WERI-Rb-1 (cell line): ENCODE data around the gene CAMTA1.

Experiments used
- DNase-seq: peaks from one replicate; pipeline ENCODE4 v3.0.0-alpha.2; 2020
- H3K27ac ChIP-seq: fragments of 250-450 bp; sonication (Bioruptor Pico); 2 replicates; pipeline ENCODE4 v1.5.1; 2020; ENCODE audit warnings: mild to moderate bottlenecking, moderate library complexity
- H3K27me3 ChIP-seq: fragments of 250-450 bp; sonication (Bioruptor Pico); 2 replicates; pipeline ENCODE4 v1.5.1; 2021; ENCODE audit warnings: mild to moderate bottlenecking, low read depth, moderate library complexity; ENCODE audit not compliant: insufficient read depth, severe bottlenecking
- H3K36me3 ChIP-seq: fragments of 250-450 bp; sonication (Bioruptor Pico); 2 replicates; pipeline ENCODE4 v1.5.1; 2020; ENCODE audit warnings: mild to moderate bottlenecking, moderate library complexity
- H3K4me3 ChIP-seq: 2 replicates; pipeline ENCODE4 v1.5.1; 2011; ENCODE audit warnings: low read depth, mild to moderate bottlenecking, control low read depth, low read length
- H3K9me3 ChIP-seq: fragments of 250-450 bp; sonication (Bioruptor Pico); 2 replicates; pipeline ENCODE4 v1.5.1; 2021; ENCODE audit warnings: mild to moderate bottlenecking, moderate library complexity; ENCODE audit not compliant: severe bottlenecking
- TF ChIP-seq, protein P1 (sequence below): IDR thresholded peaks from 2 replicates; pipeline ENCODE4 v1.5.1; 2011; ENCODE audit warnings: low read depth, mild to moderate bottlenecking, control low read depth, inconsistent platforms, low read length

Gene CAMTA1

GRCh38 chr1:6874298-6874697, 89.0 kb downstream of the CAMTA1 start:
- peaks cover 17% of the 10 kb centered on the region for H3K36me3 ChIP-seq

DNA sequence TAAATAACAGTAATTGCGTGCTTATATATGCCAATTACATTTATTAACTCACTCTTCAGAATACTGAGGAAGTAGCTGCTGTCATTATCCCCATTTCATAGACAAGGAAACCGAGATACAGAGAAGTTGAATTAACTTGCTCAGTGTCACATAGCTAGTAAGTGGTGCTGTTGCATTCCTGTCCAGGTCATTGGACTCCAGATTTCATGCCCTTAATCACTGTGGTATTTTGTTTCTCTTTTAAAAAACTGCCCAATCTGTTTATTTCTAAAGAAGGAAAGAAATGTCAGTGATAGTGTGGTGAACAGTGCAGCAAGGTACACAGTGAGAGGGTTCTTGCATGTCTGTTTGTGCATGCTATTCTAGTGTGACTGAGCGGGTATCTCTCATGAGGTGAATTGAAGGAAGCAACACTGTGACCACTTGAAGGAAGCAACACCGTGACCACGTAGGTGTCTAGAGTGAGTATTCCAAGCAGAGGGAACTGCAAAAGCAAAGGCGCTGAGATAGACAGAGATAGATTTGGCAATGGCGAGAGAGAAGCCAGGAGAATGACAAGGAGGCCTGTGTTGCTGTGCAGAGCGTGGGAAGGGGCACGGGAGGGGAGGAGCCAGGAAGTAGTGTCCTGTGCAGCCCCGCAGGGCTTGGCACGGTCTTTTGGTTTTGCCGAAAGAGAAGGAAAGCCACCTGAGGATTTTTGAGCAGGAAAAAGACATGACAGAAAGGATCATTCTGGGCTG, 95.9 kb downstream of the CAMTA1 start:
- TF ChIP-seq, protein P1, sequence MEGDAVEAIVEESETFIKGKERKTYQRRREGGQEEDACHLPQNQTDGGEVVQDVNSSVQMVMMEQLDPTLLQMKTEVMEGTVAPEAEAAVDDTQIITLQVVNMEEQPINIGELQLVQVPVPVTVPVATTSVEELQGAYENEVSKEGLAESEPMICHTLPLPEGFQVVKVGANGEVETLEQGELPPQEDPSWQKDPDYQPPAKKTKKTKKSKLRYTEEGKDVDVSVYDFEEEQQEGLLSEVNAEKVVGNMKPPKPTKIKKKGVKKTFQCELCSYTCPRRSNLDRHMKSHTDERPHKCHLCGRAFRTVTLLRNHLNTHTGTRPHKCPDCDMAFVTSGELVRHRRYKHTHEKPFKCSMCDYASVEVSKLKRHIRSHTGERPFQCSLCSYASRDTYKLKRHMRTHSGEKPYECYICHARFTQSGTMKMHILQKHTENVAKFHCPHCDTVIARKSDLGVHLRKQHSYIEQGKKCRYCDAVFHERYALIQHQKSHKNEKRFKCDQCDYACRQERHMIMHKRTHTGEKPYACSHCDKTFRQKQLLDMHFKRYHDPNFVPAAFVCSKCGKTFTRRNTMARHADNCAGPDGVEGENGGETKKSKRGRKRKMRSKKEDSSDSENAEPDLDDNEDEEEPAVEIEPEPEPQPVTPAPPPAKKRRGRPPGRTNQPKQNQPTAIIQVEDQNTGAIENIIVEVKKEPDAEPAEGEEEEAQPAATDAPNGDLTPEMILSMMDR: no peak
- Histone ChIP-seq H3K36me3 (peaks cover 6% of the 10 kb centered on the region), H3K4me3 (no peak overlapping the region), H3K27ac (no peak overlapping the region), H3K27me3 (no peaks in the 10 kb centered on the region), H3K9me3 (no peaks in the 10 kb centered on the region)
- no peak for DNase-seq

More at GRCh38 chr1:6874298-6874697, 89.0 kb downstream of the CAMTA1 start:
- TF ChIP-seq, protein P1: no peak
- no peaks in the 10 kb centered on the region for H3K9me3 ChIP-seq
- no peaks in the 10 kb centered on the region for H3K27me3 ChIP-seq
- DNase-seq: no peak
- no peak overlapping the region for H3K27ac ChIP-seq
- no peak overlapping the region for H3K4me3 ChIP-seq

DNA sequence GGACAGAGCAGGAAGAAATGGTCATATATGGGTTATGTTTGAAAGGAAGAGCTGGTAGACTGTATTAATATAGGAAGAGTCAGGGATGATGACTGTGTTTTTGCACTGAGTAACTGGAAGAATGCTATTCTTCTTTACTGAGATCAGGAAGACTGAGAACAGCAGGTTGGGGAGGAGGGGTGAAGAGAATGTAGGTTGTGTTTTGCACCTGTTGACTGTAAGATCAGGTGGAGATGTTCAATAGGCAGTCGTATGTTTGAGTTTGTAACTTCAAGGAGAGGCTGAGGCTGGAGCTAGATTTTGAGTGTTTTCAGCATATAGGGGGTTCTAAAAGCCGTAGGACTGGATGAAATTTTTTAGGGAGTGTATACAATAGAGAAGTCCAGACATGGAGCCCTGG, 97.2 kb downstream of the CAMTA1 start:
- no peaks in the 10 kb centered on the region for H3K27me3 ChIP-seq
- H3K9me3 ChIP-seq: no peaks in the 10 kb centered on the region
- H3K36me3 ChIP-seq: no peaks in the 10 kb centered on the region; the same call in 1 of the 2 replicates
- no peak overlapping the region for H3K27ac ChIP-seq
- H3K4me3 ChIP-seq: no peak overlapping the region
- DNase-seq: no peak
- TF ChIP-seq, protein P1: no peak

DNA sequence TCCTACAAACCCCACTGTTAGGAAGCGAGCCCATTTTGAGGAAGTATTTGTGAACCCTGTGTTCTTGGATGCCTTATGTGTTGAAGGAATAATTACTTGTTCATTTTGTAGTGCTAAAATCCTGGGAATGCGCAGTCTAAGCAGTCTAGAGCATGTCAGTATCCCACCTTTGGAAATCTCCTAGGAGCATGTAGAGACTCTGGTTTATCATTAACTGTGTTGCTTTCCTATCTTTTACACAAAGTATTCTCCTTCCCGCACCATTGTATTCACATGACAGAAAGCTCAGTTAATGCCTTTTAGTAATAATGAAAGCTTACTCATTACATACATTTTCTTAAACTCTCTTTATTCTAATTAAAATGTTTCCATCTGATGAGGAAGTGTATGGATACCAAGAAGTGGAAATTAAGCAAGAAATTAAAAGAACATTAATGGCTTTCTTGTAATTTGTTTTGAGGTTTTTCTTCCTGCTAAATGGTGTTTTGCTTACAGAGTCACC, 99.4 kb downstream of the CAMTA1 start:
- no peak for DNase-seq

GRCh38 chr1:6885426-6885825, 100.2 kb downstream of the CAMTA1 start:
- DNase-seq: no peak
- no peaks in the 10 kb centered on the region; the same call in 1 of the 2 replicates for H3K36me3 ChIP-seq
- TF ChIP-seq, protein P1: no peak
- no peak overlapping the region for H3K27ac ChIP-seq
- H3K9me3 ChIP-seq: no peaks in the 10 kb centered on the region
- H3K27me3 ChIP-seq: no peaks in the 10 kb centered on the region
- H3K4me3 ChIP-seq: no peak overlapping the region

More for the DNA sequence above, 99.4 kb downstream of the CAMTA1 start:
- H3K27me3 ChIP-seq: no peaks in the 10 kb centered on the region
- TF ChIP-seq, protein P1: no peak
- H3K9me3 ChIP-seq: no peaks in the 10 kb centered on the region
- H3K4me3 ChIP-seq: no peak overlapping the region
- H3K27ac ChIP-seq: no peak overlapping the region
- no peaks in the 10 kb centered on the region; the same call in 1 of the 2 replicates for H3K36me3 ChIP-seq

DNA sequence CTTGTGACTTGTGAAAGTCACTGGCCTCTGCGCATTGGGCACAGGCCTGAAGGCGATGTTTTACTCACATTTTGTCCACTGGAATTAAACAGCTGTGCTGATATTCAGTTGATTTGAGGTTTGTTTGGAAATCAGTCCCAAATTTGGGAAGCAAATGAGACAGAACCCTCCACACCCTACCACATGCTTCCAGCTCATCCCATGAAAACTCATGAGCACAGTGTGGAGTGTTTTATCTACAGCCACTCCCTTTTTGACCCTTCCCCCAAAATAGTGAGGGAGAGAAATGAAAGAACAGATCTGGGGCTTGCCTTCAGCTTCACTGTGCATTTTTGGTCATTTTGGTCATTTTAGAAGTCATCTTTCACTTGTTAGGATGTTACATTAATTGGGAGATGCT, 101.3 kb downstream of the CAMTA1 start:
- H3K36me3 ChIP-seq: no peaks in the 10 kb centered on the region; the same call in 1 of the 2 replicates
- no peak overlapping the region for H3K27ac ChIP-seq
- H3K4me3 ChIP-seq: no peak overlapping the region
- H3K27me3 ChIP-seq: no peaks in the 10 kb centered on the region
- TF ChIP-seq, protein P1: no peak
- no peaks in the 10 kb centered on the region for H3K9me3 ChIP-seq
- no peak for DNase-seq
